ENCODE measurements around the gene TPR. TPM values are rescaled to one million over a fixed set of nuclear protein-coding genes. Genes with fewer than 3 reads are reported as not detected.

TPR gene
- total RNA-seq, 2 experiments from 2014 or later, result 130 to 131 TPM

- Mint-ChIP-seq H3K27me3 (no peaks in the 10 kb centered on the region), H3K36me3 (peaks cover 50% of the 10 kb centered on the region), H3K4me1 (ENCODE audit: low read depth) (peaks cover 2% of the 10 kb centered on the region), H3K9me3 (no peaks in the 10 kb centered on the region), H3K4me3 (no peak overlapping the region), H3K27ac (no peak overlapping the region)
- ChIA-PET CTCF (interaction anchor here (0.7 to 3.0 kb wide), 4 partner anchors 21 to 187 kb away, joined by 3 to 12 read pairs (median 6); no protein-coding TSS in a partner anchor), POLR2A (no interaction called here)
- intact Hi-C loops (cut with micrococcal nuclease), result loop anchor here (5.0 kb wide), 1 partner anchor 46 kb away; no protein-coding TSS in a partner anchor
- DNase-seq, result no peak
These were observed 49.0 kb downstream of the TPR start for GRCh38 chr1:186326009-186326408.

GRCh38 chr1:186325239-186325638 lies 49.8 kb downstream of the TPR start:
- H3K4me3 Mint-ChIP-seq, result no peak overlapping the region
- DNase-seq, result no peak
- peaks cover 5% of the 10 kb centered on the region for H3K4me1 Mint-ChIP-seq (ENCODE audit: low read depth)
- ChIA-PET CTCF (interaction anchor here (0.7 to 3.0 kb wide), 8 partner anchors 9 to 186 kb away, joined by 3 to 12 read pairs (median 4); partner anchors contain the start of gene TPR), POLR2A (no interaction called here)
- no peaks in the 10 kb centered on the region for H3K27me3 Mint-ChIP-seq
- intact Hi-C loops (cut with micrococcal nuclease), result loop anchor here (1.0 to 5.0 kb wide), 3 partner anchors 20 to 53 kb away; no protein-coding TSS in a partner anchor
- no peaks in the 10 kb centered on the region for H3K9me3 Mint-ChIP-seq
- H3K27ac Mint-ChIP-seq, result no peak overlapping the region
- peaks cover 51% of the 10 kb centered on the region for H3K36me3 Mint-ChIP-seq

- CTCF ChIA-PET, result interaction anchor here (3.0 kb wide), 1 partner anchor 19 kb away, joined by 12 read pairs; no protein-coding TSS in a partner anchor
- Mint-ChIP-seq H3K4me3 (peak overlapping the region; percentile 26), H3K27ac (peak overlapping the region; percentile 65), H3K9me3 (no peaks in the 10 kb centered on the region), H3K4me1 (ENCODE audit: low read depth) (peaks cover 5% of the 10 kb centered on the region), H3K36me3 (peaks cover 54% of the 10 kb centered on the region), H3K27me3 (no peaks in the 10 kb centered on the region)
- intact Hi-C loops (cut with micrococcal nuclease), result no loop called here
- DNase-seq, result no peak
- POLR2A ChIA-PET, result no interaction called here
These were observed 51.2 kb downstream of the TPR start for GRCh38 chr1:186323865-186324264.

GRCh38 chr1:186315570-186315969 lies 59.5 kb downstream of the TPR start:
- ChIA-PET POLR2A (no interaction called here), CTCF (no interaction called here)
- DNase-seq, result no peak
- Mint-ChIP-seq H3K9me3 (no peaks in the 10 kb centered on the region), H3K36me3 (peaks cover 57% of the 10 kb centered on the region), H3K27ac (no peak overlapping the region), H3K4me3 (no peak overlapping the region), H3K4me1 (ENCODE audit: low read depth) (peaks cover 6% of the 10 kb centered on the region), H3K27me3 (no peaks in the 10 kb centered on the region)
- intact Hi-C loops (cut with micrococcal nuclease), result no loop called here

- POLR2A ChIA-PET, result no interaction called here
- intact Hi-C loops (cut with micrococcal nuclease), result no loop called here
- CTCF ChIA-PET, result no interaction called here
- H3K36me3 Mint-ChIP-seq, result peaks cover 36% of the 10 kb centered on the region
- peaks cover 6% of the 10 kb centered on the region for H3K4me1 Mint-ChIP-seq (ENCODE audit: low read depth)
- no peaks in the 10 kb centered on the region for H3K27me3 Mint-ChIP-seq
- H3K4me3 Mint-ChIP-seq, result no peak overlapping the region
- DNase-seq, result no peak
- H3K9me3 Mint-ChIP-seq, result no peaks in the 10 kb centered on the region
- H3K27ac Mint-ChIP-seq, result no peak overlapping the region
These were observed 63.5 kb downstream of the TPR start for GRCh38 chr1:186311375-186312051.

- ChIA-PET POLR2A (interaction anchor here (2.1 kb wide), 1 partner anchor 65 kb away, joined by 4 read pairs; the partner anchor contains the start of gene TPR), CTCF (no interaction called here)
- no peaks in the 10 kb centered on the region for H3K9me3 Mint-ChIP-seq
- H3K36me3 Mint-ChIP-seq, result peaks cover 31% of the 10 kb centered on the region
- intact Hi-C loops (cut with micrococcal nuclease), result no loop called here
- no peak overlapping the region for H3K27ac Mint-ChIP-seq
- DNase-seq, result no peak
- no peak overlapping the region for H3K4me3 Mint-ChIP-seq
- no peaks in the 10 kb centered on the region for H3K27me3 Mint-ChIP-seq
- H3K4me1 Mint-ChIP-seq (ENCODE audit: low read depth), result peaks cover 17% of the 10 kb centered on the region
These were observed 64.7 kb downstream of the TPR start for GRCh38 chr1:186310307-186310706.

GRCh38 chr1:186308264-186309060 lies 66.6 kb downstream of the TPR start:
- peaks cover 21% of the 10 kb centered on the region for H3K36me3 Mint-ChIP-seq
- no peaks in the 10 kb centered on the region for H3K9me3 Mint-ChIP-seq
- H3K27me3 Mint-ChIP-seq, result no peaks in the 10 kb centered on the region
- intact Hi-C loops (cut with micrococcal nuclease), result loop anchor here (1.0 to 10.0 kb wide), 5 partner anchors 18 to 994 kb away; partner anchors contain the start of genes IVNS1ABP, ODR4 and TPR
- ChIA-PET POLR2A (interaction anchor here (0.6 to 2.1 kb wide), 2 partner anchors 66 to 995 kb away, joined by 3 to 4 read pairs; partner anchors contain the start of gene TPR), CTCF (interaction anchor here (0.8 to 1.7 kb wide), 3 partner anchors 11 to 67 kb away, joined by 3 to 7 read pairs (median 4); partner anchors contain the start of genes ODR4 and TPR)
- H3K4me3 Mint-ChIP-seq, result no peak overlapping the region
- no peak overlapping the region for H3K27ac Mint-ChIP-seq
- H3K4me1 Mint-ChIP-seq (ENCODE audit: low read depth), result peaks cover 33% of the 10 kb centered on the region
- no peak for DNase-seq

GRCh38 chr1:186307445-186307844 lies 67.6 kb downstream of the TPR start:
- POLR2A ChIA-PET, result no interaction called here
- Mint-ChIP-seq H3K9me3 (no peaks in the 10 kb centered on the region), H3K27ac (no peak overlapping the region), H3K36me3 (peaks cover 15% of the 10 kb centered on the region), H3K4me3 (no peak overlapping the region), H3K4me1 (ENCODE audit: low read depth) (peaks cover 43% of the 10 kb centered on the region), H3K27me3 (no peaks in the 10 kb centered on the region)
- CTCF ChIA-PET, result interaction anchor here (1.7 kb wide), 1 partner anchor 68 kb away, joined by 7 read pairs; the partner anchor contains the start of genes ODR4 and TPR
- no peak for DNase-seq
- intact Hi-C loops (cut with micrococcal nuclease), result loop anchor here (10.0 kb wide), 2 partner anchors 153 to 993 kb away; partner anchors contain the start of gene IVNS1ABP

- ChIA-PET CTCF (interaction anchor here (0.7 to 1.0 kb wide), 2 partner anchors 20 to 493 kb away, joined by 3 read pairs; no protein-coding TSS in a partner anchor), POLR2A (no interaction called here)
- peak overlapping the region; percentile 74 for H3K27ac Mint-ChIP-seq
- no peaks in the 10 kb centered on the region for H3K27me3 Mint-ChIP-seq
- intact Hi-C loops (cut with micrococcal nuclease), result loop anchor here (10.0 kb wide), 2 partner anchors 152 to 992 kb away; partner anchors contain the start of gene IVNS1ABP
- H3K36me3 Mint-ChIP-seq, result peaks cover 10% of the 10 kb centered on the region
- no peak for DNase-seq
- H3K4me1 Mint-ChIP-seq (ENCODE audit: low read depth), result peaks cover 49% of the 10 kb centered on the region
- no peaks in the 10 kb centered on the region for H3K9me3 Mint-ChIP-seq
- no peak overlapping the region for H3K4me3 Mint-ChIP-seq
These were observed 68.5 kb downstream of the TPR start for GRCh38 chr1:186306533-186306932.

GRCh38 chr1:186304982-186305949 lies 69.8 kb downstream of the TPR start:
- Mint-ChIP-seq H3K9me3 (no peaks in the 10 kb centered on the region), H3K27me3 (no peaks in the 10 kb centered on the region), H3K4me1 (ENCODE audit: low read depth) (peaks cover 54% of the 10 kb centered on the region), H3K27ac (peak overlapping the region; percentile 69), H3K4me3 (no peak overlapping the region), H3K36me3 (peaks cover 4% of the 10 kb centered on the region)
- intact Hi-C loops (cut with micrococcal nuclease), result loop anchor here (1.0 to 10.0 kb wide), 3 partner anchors 20 to 990 kb away; partner anchors contain the start of gene IVNS1ABP
- POLR2A ChIA-PET, result no interaction called here
- CTCF ChIA-PET, result interaction anchor here (0.5 to 3.0 kb wide), 9 partner anchors 12 to 1848 kb away, joined by 3 to 16 read pairs (median 4); no protein-coding TSS in a partner anchor
- DNase-seq, result no peak

- H3K27ac Mint-ChIP-seq, result peak overlapping the region; percentile 80
- H3K36me3 Mint-ChIP-seq, result no peaks in the 10 kb centered on the region
- peaks cover 64% of the 10 kb centered on the region for H3K4me1 Mint-ChIP-seq (ENCODE audit: low read depth)
- ChIA-PET POLR2A (interaction anchor here (1.0 kb wide), 1 partner anchor 22 kb away, joined by 3 read pairs; no protein-coding TSS in a partner anchor), CTCF (interaction anchor here (1.2 to 3.0 kb wide), 7 partner anchors 13 to 734 kb away, joined by 3 to 16 read pairs (median 5); no protein-coding TSS in a partner anchor)
- intact Hi-C loops (cut with micrococcal nuclease), result loop anchor here (10.0 kb wide), 2 partner anchors 149 to 989 kb away; partner anchors contain the start of gene IVNS1ABP
- no peaks in the 10 kb centered on the region for H3K9me3 Mint-ChIP-seq
- H3K27me3 Mint-ChIP-seq, result no peaks in the 10 kb centered on the region
- DNase-seq, result no peak
- H3K4me3 Mint-ChIP-seq, result no peak overlapping the region
These were observed 71.1 kb downstream of the TPR start for GRCh38 chr1:186303911-186304310.
